Kidney (tissue), 14 donors: ENCODE measurements around the gene CRYBG1. TPM values are rescaled to one million over a fixed set of nuclear protein-coding genes. Genes with fewer than 3 reads are reported as not detected.
"Not testable (repeated sequence)": the region's sequence is repeated elsewhere in the genome, so short reads cannot be mapped to it uniquely, and the experiment has no call there.

ENCODE experiments used
- DNase-seq, 5 donors: peaks; one replicate each; pipeline ENCODE4 v3.0.0-alpha.2; 2013 to 2020
- FAIRE-seq: peaks from 2 replicates; lab custom pipeline; 2012; peaks lifted over from hg19 to GRCh38; lab: Jason Lieb, UNC
- H3K27ac ChIP-seq, 2 donors: one replicate each; pipeline ENCODE4 v1.7.0; 2013; ENCODE audit warnings: low read depth in 2 of 2, low read length in 2 of 2, inconsistent platforms in 1 of 2
- H3K27me3 ChIP-seq: one replicate; pipeline ENCODE4 v1.7.1; 2013; ENCODE audit warnings: low read length, inconsistent platforms; ENCODE audit not compliant: control insufficient read depth, insufficient read depth
- H3K36me3 ChIP-seq, 3 donors: one replicate each; pipeline versions ENCODE4 v1.7.0 to v1.7.1; 2013; ENCODE audit warnings: low read length in 3 of 3, control low read depth in 1 of 3, inconsistent platforms in 1 of 3; ENCODE audit not compliant: insufficient read depth in 3 of 3, control insufficient read depth in 2 of 3
- H3K4me1 ChIP-seq, 3 donors: one replicate each; pipeline versions ENCODE4 v1.7.0 to v1.7.1; 2013; ENCODE audit warnings: low read length in 3 of 3, inconsistent platforms in 1 of 3, low read depth in 1 of 3; ENCODE audit not compliant: control insufficient read depth in 2 of 3, insufficient read depth in 2 of 3
- H3K4me3 ChIP-seq, 3 donors: one replicate each; pipeline versions ENCODE4 v1.7.0 to v1.8.1; 2013; ENCODE audit warnings: low read length in 3 of 3, control low read depth in 1 of 3, inconsistent platforms in 1 of 3
- H3K9ac ChIP-seq, 3 donors: one replicate each; pipeline versions ENCODE4 v1.7.0 to v1.7.1; 2013; ENCODE audit warnings: low read length in 3 of 3, control low read depth in 1 of 3, inconsistent platforms in 1 of 3
- H3K9me3 ChIP-seq, 3 donors: one replicate each; pipeline versions ENCODE4 v1.7.0 to v1.7.1; 2013; ENCODE audit warnings: low read length in 3 of 3, control low read depth in 1 of 3, inconsistent platforms in 1 of 3; ENCODE audit not compliant: control insufficient read depth in 2 of 3, insufficient read depth in 1 of 3
- intact Hi-C: fragments of 100-400 bp; cut with DNase I; formaldehyde crosslinking; loops from one replicate; pipeline ENCODE4 v1.11.1; 2022
- polyA plus RNA-seq: library from polyadenylated mRNA; stranded (reverse); fragments of 350-450 nt; fragmentation: Illumina TruSeq; extraction: RNeasy Lipid Tissue Mini Kit (QIAGEN cat#74804); gene quantifications from one replicate; pipeline ENCODE4 v1.2.3, GENCODE V29; 2014; ENCODE audit warnings: low read depth, low replicate concordance; ENCODE audit not compliant: insufficient read depth
- total RNA-seq: library from RNA; stranded (reverse); fragmentation: NEBNext Ultra II Directional; extraction: Animal tissue kit (Norgen Biotek cat#: 25700); gene quantifications from one replicate; pipeline ENCODE4 v1.2.1, GENCODE V29; 2021
- TF ChIP-seq, protein P1 (sequence below): IDR thresholded peaks from 3 replicates; pipeline ENCODE4 v1.5.1; 2012; ENCODE audit warnings: mild to moderate bottlenecking, moderate library complexity, borderline replicate concordance; ENCODE audit not compliant: insufficient read depth; ENCODE audit errors: extremely low read depth
- donor health status: control.
- donor health status: control.
- donor health status: control.
- donor health status: control.
- donor health status: control.
- donor health status: DM: yes; HTN: yes; CAD: no.
- donor health status: Normal renal cell carcinoma (clear cell type).

Gene CRYBG1
- total and polyA plus RNA-seq, 2 donors from 2014 or later = 7.0 to 32.6 TPM

DNA sequence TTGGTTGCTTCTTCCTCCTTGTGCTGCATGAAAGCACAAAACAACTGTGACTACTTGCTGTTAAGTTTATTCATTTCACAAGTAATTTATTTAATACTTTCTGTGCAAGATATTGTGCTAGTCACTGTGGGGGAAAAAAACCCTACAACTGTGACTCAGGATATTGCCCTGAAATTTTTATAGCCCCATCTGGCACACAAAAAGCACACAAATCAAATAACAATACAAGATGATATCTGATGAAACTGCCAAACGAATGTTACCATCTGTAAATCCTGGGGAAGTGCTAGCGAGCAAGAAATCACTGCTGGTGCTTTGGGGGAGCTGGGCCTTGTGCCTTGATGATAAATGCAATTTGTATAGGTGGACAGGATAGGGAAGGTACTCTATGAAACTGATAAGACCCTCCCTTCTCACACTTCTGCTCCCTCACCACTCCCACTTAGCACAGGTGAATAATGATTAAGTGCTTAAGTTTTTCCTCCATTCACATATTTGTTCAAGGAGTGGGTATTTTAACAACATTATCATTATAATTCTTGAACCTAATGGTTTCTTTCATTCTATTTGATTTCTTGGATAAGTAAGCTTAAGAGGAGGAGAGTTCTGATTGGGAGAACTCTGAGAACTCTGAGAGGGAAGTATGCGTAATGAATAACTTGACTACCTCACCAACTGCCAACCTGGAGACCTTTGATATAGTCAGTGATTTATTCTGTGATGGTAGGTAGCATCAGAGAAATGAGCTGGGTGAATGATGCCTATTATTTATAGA lies 153.5 kb downstream of the CRYBG1 start:
- peak overlapping the region in 1 of 3 donors; percentile 72 for H3K9ac ChIP-seq
- TF ChIP-seq, protein P1, sequence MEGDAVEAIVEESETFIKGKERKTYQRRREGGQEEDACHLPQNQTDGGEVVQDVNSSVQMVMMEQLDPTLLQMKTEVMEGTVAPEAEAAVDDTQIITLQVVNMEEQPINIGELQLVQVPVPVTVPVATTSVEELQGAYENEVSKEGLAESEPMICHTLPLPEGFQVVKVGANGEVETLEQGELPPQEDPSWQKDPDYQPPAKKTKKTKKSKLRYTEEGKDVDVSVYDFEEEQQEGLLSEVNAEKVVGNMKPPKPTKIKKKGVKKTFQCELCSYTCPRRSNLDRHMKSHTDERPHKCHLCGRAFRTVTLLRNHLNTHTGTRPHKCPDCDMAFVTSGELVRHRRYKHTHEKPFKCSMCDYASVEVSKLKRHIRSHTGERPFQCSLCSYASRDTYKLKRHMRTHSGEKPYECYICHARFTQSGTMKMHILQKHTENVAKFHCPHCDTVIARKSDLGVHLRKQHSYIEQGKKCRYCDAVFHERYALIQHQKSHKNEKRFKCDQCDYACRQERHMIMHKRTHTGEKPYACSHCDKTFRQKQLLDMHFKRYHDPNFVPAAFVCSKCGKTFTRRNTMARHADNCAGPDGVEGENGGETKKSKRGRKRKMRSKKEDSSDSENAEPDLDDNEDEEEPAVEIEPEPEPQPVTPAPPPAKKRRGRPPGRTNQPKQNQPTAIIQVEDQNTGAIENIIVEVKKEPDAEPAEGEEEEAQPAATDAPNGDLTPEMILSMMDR = no peak
- FAIRE-seq = peak; percentile 63

DNA sequence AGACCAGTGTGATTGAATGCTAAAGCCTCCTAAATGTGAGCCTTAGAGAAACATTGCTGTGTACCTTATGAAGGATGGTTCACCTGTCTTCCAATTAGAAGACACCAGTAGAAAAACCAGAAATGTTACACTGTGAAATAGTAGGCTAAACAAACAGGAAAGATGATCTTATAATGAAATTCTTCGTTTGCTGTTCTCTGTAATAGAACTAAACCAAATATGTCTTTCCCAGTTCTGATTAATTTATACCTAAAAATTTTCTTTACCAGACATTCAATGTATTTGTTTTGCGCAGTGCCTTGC lies 154.0 kb downstream of the CRYBG1 start:
- no peaks in the 10 kb centered on the region for H3K36me3 ChIP-seq
- FAIRE-seq (no peak), DNase-seq (no peak)
- intact Hi-C loops = no loop called here
- H3K27me3 ChIP-seq = peaks cover 13% of the 10 kb centered on the region
- TF ChIP-seq, protein P1 = no peak
- H3K9ac ChIP-seq = no peak overlapping the region
- peak overlapping the region in 1 of 3 donors; percentile 78 for H3K4me3 ChIP-seq
- H3K9me3 ChIP-seq = no peaks in the 10 kb centered on the region
- H3K27ac ChIP-seq = peak overlapping the region in 1 of 2 donors; percentile 42
- H3K4me1 ChIP-seq = peaks cover 0 to 14% (median 13%) of the 10 kb centered on the region in 3 donors

More for the DNA sequence above, 153.5 kb downstream of the CRYBG1 start:
- Histone ChIP-seq H3K4me3 (peak overlapping the region in 2 of 3 donors; percentile 78), H3K27ac (peak overlapping the region; percentile 23 to 44), H3K36me3 (no peaks in the 10 kb centered on the region), H3K9me3 (no peaks in the 10 kb centered on the region), H3K4me1 (peaks cover 0 to 14% (median 13%) of the 10 kb centered on the region in 3 donors), H3K27me3 (peaks cover 14% of the 10 kb centered on the region)
- DNase-seq = peak in 2 of 5 donors; percentile 28 to 37
- intact Hi-C loops = no loop called here

DNA sequence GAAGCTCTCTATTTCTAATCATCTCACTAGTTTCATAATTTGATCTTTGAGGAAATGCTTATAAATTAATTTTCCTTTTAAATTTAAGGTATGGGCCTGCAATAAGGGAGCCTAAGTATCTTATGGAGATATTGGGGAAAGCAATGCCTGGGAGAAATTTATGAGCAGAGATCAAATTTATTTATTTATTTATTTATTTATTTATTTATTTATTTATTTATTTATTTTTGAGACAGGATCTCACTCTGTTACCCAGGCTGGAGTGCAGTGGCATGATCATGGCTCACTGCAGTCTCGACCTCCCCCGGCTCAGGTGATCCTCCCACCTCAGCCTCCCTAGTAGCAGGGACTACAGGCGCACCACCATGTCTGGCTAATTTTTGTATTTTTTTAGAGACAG lies 155.1 kb downstream of the CRYBG1 start:
- H3K9me3 ChIP-seq, H3K27ac ChIP-seq, H3K27me3 ChIP-seq, FAIRE-seq, H3K4me3 ChIP-seq, H3K9ac ChIP-seq, H3K36me3 ChIP-seq, intact Hi-C loops: not testable (repeated sequence)
- peaks cover 0 to 14% (median 9%) of the 10 kb centered on the region in 3 donors for H3K4me1 ChIP-seq
- DNase-seq = peak in 1 of 5 donors; percentile 52

DNA sequence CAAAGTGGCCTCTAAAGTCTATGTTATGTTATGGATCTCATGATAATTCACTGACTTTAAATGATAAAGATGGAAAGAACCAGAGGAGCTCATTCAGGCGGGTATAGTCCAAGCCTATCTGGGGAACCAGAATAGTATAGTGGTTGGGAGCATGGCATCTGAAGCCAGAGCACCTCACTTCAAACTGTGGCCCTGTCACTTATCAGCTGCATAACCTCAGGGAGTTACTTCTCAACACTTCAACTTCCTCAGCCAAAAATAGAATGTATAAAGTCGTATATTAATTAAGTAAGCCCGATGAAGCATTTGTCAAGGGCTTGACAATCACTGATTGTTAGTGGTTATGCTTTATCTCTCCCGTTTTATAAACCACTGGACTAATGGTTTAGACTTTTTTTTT lies 156.1 kb downstream of the CRYBG1 start:
- intact Hi-C loops = no loop called here
- Histone ChIP-seq H3K36me3 (peaks cover 0 to 5% (median 0%) of the 10 kb centered on the region in 3 donors), H3K27ac (no peak overlapping the region), H3K4me1 (peaks cover 0 to 14% (median 5%) of the 10 kb centered on the region in 3 donors), H3K9me3 (no peaks in the 10 kb centered on the region), H3K9ac (no peak overlapping the region), H3K4me3 (no peak overlapping the region), H3K27me3 (no peaks in the 10 kb centered on the region)
- TF ChIP-seq, protein P1 = no peak
- FAIRE-seq (no peak), DNase-seq (no peak)
